VCaP (cell line): ENCODE data around the gene CPNE4.

Experiments used
- H3K27ac ChIP-seq: fragments of 450-650 bp; 2 replicates; pipeline ENCODE4 v1.5.1; 2017
- TF ChIP-seq, protein P1 (sequence below): fragments of 450-650 bp; conservative IDR thresholded peaks from 2 replicates; pipeline ENCODE4 v1.5.1; 2017; ENCODE audit warnings: mild to moderate bottlenecking, moderate library complexity

CPNE4 gene

DNA sequence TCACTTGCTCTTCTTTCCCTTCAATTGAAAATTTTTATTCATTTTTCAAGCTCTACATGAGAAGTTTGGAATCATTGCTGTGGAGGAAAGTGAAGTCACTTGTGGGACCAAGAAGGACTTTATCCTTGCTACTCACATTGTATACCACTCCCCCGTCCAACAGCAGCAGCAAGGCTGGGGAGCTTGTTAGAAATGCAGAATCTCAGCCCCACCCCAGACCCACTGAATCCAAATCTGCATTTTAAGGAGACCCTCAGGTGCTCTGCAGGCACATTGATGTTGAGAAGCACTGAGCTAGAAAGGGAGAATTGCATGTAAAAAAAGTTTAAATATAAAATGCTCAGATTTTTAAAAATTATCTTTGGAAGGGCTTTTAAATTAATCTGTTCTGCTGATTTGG, 329.7 kb downstream of the CPNE4 start:
- TF ChIP-seq, protein P1, sequence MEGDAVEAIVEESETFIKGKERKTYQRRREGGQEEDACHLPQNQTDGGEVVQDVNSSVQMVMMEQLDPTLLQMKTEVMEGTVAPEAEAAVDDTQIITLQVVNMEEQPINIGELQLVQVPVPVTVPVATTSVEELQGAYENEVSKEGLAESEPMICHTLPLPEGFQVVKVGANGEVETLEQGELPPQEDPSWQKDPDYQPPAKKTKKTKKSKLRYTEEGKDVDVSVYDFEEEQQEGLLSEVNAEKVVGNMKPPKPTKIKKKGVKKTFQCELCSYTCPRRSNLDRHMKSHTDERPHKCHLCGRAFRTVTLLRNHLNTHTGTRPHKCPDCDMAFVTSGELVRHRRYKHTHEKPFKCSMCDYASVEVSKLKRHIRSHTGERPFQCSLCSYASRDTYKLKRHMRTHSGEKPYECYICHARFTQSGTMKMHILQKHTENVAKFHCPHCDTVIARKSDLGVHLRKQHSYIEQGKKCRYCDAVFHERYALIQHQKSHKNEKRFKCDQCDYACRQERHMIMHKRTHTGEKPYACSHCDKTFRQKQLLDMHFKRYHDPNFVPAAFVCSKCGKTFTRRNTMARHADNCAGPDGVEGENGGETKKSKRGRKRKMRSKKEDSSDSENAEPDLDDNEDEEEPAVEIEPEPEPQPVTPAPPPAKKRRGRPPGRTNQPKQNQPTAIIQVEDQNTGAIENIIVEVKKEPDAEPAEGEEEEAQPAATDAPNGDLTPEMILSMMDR, result no peak
- no peak overlapping the region for H3K27ac ChIP-seq

DNA sequence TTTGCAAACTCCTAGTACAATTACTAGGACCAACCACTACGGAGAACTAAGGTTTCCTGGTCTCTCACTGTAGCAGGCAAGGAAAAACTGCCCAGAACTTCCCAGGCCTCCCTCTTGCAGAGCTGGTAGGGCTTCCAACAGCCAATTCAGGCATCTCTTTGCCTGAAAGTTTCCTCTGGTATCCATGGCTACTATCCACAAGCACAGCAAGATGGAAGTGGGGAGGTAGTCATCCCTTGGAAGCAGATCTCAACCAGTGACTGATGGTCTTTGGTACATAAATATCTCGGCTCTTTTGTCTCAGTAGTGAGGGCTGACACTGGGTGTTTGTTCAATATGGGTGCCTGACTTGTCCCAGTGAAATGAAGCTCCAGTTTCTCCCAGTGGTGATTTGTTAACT, 330.7 kb downstream of the CPNE4 start:
- TF ChIP-seq, protein P1, result no peak
- no peak overlapping the region for H3K27ac ChIP-seq

DNA sequence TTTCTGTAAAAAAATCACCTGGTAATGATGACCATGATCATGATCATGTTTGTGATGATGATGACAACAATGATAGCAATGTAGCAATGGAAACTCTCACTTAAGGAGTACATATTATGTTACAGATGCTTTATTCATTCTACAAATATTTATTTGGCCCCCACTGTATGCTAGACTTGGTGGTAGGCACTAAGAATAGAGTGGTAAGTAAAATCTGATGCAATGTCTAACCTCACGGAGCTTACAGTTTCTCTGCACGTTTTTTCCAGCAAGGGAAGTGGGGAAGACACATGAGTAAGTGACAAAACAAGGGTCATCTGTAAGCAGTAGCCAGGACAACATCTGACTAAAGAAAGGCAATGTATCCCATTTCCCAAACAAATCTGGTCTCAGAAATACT, 332.7 kb downstream of the CPNE4 start:
- TF ChIP-seq, protein P1, result no peak
- H3K27ac ChIP-seq, result no peak overlapping the region

DNA sequence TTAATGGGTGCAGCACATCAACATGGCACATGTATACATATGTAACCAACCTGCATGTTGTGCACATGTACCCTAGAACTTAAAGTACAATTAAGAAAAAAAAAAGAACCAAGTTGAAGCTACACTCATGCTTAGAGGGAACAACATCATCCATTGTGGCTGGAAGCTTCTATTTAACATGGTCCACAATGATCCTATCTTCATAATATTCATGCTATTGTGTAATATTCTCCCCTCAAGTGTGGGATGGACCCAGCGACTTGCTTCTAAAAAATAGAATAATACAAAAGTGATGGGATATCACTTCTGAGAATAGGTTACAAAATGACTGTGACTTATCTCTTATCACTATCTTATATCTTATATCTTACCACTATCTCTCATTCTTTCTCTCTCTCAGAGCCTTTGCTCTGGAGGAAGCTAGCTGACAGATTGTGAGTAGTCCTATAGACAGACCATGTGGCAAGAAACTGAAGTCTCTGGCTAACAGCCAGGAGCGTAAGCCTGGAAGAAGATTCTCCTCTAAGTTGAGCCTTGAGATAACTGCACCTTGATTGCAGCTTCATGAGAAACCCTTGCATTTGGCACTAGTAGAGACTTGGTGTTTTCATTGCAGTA, 333.6 kb downstream of the CPNE4 start:
- TF ChIP-seq, protein P1, result no peak
- H3K27ac ChIP-seq, result no peak overlapping the region

DNA sequence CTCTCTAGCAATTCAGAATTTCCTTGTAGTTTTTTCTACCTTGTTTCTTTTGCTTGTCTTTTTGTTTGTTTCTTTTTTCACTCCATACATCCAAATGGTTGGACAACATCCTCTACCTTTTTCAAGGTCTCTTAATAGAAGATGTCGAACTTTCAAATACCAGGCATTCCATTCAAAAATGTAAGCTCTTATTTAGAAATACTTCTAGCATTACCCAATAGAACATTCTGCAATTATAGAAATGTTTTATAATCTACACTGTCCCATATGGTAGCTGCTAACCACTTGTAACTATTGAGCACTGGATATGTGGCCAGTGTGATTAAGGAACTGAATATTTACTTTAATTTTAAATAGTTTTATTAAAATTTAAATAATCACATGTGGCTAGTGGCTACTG, 335.8 kb downstream of the CPNE4 start:
- TF ChIP-seq, protein P1, result no peak
- no peak overlapping the region for H3K27ac ChIP-seq

DNA sequence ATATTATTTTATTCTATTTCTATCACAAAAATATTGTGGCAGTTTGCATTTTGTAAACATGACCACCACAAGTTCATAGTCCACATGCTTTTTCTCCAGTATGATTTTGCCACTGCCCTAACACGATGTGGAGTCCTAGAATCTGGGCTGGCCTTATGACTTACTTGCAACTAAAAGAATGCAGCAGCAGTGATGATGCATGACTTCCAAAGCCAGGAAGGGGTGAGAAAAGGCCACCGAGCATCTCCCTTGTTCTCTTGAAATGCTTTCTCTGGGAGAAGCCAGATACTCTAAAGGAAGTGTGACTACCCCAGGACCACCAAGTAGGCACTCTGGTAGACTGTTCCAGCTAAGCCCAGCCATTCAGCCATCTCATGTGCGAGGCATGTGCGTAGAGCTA, 340.4 kb downstream of the CPNE4 start:
- TF ChIP-seq, protein P1, result no peak
- H3K27ac ChIP-seq, result no peak overlapping the region

DNA sequence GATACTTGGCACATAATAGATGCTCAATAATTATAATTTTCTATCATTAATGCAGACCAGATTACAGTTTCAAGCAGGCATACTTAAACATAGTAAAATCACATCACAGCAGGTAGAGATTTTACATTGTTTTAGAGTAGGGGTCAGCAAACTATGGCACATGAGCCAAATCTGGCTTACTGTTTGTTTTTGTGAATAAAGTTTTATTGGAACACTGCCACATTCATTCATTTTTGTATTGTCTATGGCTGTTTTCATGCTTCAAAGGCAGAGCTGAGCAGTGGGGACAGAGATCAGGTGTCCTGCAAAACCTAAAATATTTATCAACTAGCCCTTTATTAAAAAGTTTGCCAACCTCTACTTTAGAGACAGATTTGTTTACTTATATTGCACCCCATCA, 342.5 kb downstream of the CPNE4 start:
- TF ChIP-seq, protein P1, result no peak
- no peak overlapping the region for H3K27ac ChIP-seq

DNA sequence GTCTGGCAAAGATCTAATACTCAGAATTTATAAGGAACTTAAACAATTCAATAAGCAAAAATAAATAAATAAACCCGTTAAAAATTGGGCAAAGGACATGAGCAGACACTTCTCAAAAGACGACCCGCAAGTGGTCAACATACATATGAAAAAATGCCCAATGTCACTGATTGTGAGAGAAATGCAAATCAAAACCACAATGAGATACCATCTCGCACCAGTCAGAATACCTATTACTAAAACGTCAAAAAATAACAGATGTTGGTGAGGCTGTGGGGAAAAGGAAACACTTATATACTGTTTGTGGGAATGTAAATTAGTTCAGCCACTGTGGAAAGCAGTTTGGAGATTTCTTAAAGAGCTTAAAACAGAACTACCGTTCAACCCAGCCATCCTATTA, 344.0 kb downstream of the CPNE4 start:
- no peak overlapping the region for H3K27ac ChIP-seq
- TF ChIP-seq, protein P1, result no peak
